Measurements from ENCODE around the gene DLK1. TPM values are rescaled to one million over a fixed set of nuclear protein-coding genes. Genes with fewer than 3 reads are reported as not detected.

Gene DLK1
- polyA plus RNA-seq, 1 donor (not counting 4 experiments of a cell fraction or from before 2014, with no cell fraction given), result not detected

DNA sequence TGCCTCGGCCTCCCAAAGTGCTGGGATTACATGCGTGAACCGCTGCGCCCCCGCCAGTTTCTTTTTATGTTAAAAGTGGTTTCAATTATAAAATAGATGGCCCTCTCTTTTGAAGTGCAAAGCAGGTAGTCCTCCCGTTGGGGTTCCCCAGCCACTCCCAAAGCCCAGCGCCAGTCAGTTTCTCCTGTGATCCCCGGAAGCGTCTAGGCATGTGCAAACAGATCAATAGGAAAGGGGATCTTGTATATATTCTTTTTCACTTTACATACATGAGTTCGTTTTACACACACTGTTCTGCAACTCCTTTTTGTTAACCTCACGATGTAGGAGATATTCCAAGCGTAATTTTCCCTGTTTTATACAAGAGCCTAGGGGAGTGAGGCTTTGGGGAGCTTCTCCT, 16.3 kb upstream of the DLK1 start:
- Histone ChIP-seq H3K27me3 (ENCODE audit: control insufficient read depth, extremely low read depth, insufficient read depth, low read length) (peaks cover 11% of the 10 kb centered on the region), H3K9ac (ENCODE audit: control insufficient read depth, extremely low read depth, insufficient read depth, low read length) (no peak overlapping the region), H3K27ac (ENCODE audit: control insufficient read depth, insufficient read depth, low read length) (no peak overlapping the region), H2AFZ (ENCODE audit: control insufficient read depth, low read length) (no peak overlapping the region), H3K36me3 (ENCODE audit: control insufficient read depth in 2 of 2, extremely low read depth in 1 of 2, insufficient read depth in 2 of 2, low read length in 2 of 2) (no peaks in the 10 kb centered on the region), H4K20me1 (ENCODE audit: control insufficient read depth, extremely low read depth, insufficient read depth, low read length) (no peaks in the 10 kb centered on the region), H3K4me1 (ENCODE audit: control insufficient read depth, extremely low read depth, insufficient read depth, low read length) (peaks cover 27% of the 10 kb centered on the region), H3K4me3 (ENCODE audit: control insufficient read depth in 2 of 3, extremely low read depth in 1 of 3, insufficient read depth in 2 of 3, low read depth in 1 of 3, low read length in 3 of 3) (no peak overlapping the region), H3K9me3 (ENCODE audit: control insufficient read depth, low read depth, low read length) (no peaks in the 10 kb centered on the region), H3K9me1 (ENCODE audit: control insufficient read depth, extremely low read depth, insufficient read depth, low read length) (no peaks in the 10 kb centered on the region), H3K4me2 (ENCODE audit: control insufficient read depth, extremely low read depth, insufficient read depth, low read depth, low read length) (no peak overlapping the region), H3K79me2 (ENCODE audit: control insufficient read depth, insufficient read depth, low read length) (no peaks in the 10 kb centered on the region)
- FAIRE-seq (no peak), DNase-seq (ENCODE audit: low read depth, low spot score) (no peak)
- no peak for TF ChIP-seq EZH2 (IDR thresholded peaks at IDR 0.05; ENCODE audit: low read length)
- TF ChIP-seq, protein P1, sequence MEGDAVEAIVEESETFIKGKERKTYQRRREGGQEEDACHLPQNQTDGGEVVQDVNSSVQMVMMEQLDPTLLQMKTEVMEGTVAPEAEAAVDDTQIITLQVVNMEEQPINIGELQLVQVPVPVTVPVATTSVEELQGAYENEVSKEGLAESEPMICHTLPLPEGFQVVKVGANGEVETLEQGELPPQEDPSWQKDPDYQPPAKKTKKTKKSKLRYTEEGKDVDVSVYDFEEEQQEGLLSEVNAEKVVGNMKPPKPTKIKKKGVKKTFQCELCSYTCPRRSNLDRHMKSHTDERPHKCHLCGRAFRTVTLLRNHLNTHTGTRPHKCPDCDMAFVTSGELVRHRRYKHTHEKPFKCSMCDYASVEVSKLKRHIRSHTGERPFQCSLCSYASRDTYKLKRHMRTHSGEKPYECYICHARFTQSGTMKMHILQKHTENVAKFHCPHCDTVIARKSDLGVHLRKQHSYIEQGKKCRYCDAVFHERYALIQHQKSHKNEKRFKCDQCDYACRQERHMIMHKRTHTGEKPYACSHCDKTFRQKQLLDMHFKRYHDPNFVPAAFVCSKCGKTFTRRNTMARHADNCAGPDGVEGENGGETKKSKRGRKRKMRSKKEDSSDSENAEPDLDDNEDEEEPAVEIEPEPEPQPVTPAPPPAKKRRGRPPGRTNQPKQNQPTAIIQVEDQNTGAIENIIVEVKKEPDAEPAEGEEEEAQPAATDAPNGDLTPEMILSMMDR (optimal IDR thresholded peaks at IDR 0.05 in 1 of 3, IDR thresholded peaks at IDR 0.05 in 1 of 3, conservative IDR thresholded peaks at IDR 0.05 in 1 of 3; ENCODE audit: extremely low read depth in 1 of 3, insufficient read depth in 2 of 3, low read length in 3 of 3), result no peak
- dilution Hi-C loops (cut with MboI; ENCODE audit: extremely low pct_ligation_motif_present, low sequenced_read_pairs), result no loop called here

DNA sequence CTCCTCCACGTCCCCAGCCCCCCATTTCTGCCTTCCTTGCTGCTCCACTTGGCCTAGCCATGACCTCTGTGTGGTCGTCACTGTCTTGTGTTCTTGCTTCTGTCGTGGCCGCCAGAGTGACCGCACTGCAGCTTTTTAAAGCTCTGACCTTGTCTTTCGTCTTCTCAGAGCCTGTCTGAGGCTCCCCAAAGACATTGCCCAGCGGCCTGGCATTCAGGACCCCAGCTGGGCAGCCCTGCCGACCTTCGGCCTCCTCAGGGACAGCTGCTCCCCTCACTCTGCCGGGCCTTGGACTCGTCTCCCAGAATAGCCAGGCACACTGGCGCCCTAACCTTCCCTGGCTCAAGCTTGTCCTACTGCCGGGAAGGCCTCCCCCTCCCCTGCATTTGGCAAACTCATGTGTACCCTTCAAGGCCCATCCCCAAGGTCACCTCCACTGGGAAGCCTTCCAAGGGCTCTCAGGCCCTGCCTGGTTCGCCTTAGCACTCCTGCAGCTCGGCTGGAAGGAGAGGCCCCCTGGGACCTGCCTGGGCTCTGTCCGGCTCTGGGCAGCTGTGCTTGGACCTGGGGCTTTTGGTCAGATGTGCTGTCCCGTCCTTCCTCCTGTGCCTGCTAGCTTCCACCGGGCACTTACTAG, 15.7 kb upstream of the DLK1 start:
- Histone ChIP-seq H3K4me3 (ENCODE audit: control insufficient read depth in 2 of 3, extremely low read depth in 1 of 3, insufficient read depth in 2 of 3, low read depth in 1 of 3, low read length in 3 of 3) (no peak overlapping the region), H4K20me1 (ENCODE audit: control insufficient read depth, extremely low read depth, insufficient read depth, low read length) (no peaks in the 10 kb centered on the region), H3K36me3 (ENCODE audit: control insufficient read depth in 2 of 2, extremely low read depth in 1 of 2, insufficient read depth in 2 of 2, low read length in 2 of 2) (no peaks in the 10 kb centered on the region), H2AFZ (ENCODE audit: control insufficient read depth, low read length) (no peak overlapping the region), H3K79me2 (ENCODE audit: control insufficient read depth, insufficient read depth, low read length) (no peaks in the 10 kb centered on the region), H3K9ac (ENCODE audit: control insufficient read depth, extremely low read depth, insufficient read depth, low read length) (no peak overlapping the region), H3K9me3 (ENCODE audit: control insufficient read depth, low read depth, low read length) (no peaks in the 10 kb centered on the region), H3K9me1 (ENCODE audit: control insufficient read depth, extremely low read depth, insufficient read depth, low read length) (no peaks in the 10 kb centered on the region), H3K27ac (ENCODE audit: control insufficient read depth, insufficient read depth, low read length) (no peak overlapping the region), H3K4me1 (ENCODE audit: control insufficient read depth, extremely low read depth, insufficient read depth, low read length) (peaks cover 27% of the 10 kb centered on the region), H3K27me3 (ENCODE audit: control insufficient read depth, extremely low read depth, insufficient read depth, low read length) (peaks cover 12% of the 10 kb centered on the region), H3K4me2 (ENCODE audit: control insufficient read depth, extremely low read depth, insufficient read depth, low read depth, low read length) (no peak overlapping the region)
- dilution Hi-C loops (cut with MboI; ENCODE audit: extremely low pct_ligation_motif_present, low sequenced_read_pairs), result no loop called here
- FAIRE-seq, result no peak
- TF ChIP-seq, protein P1 (optimal IDR thresholded peaks at IDR 0.05 in 1 of 3, IDR thresholded peaks at IDR 0.05 in 1 of 3, conservative IDR thresholded peaks at IDR 0.05 in 1 of 3; ENCODE audit: extremely low read depth in 1 of 3, insufficient read depth in 2 of 3, low read length in 3 of 3), result no peak
- DNase-seq (ENCODE audit: low read depth, low spot score), result no peak
